AG08396 (cell line): Measurements from ENCODE around the gene DDX39A.
"Not testable (repeated sequence)": the region's sequence is repeated elsewhere in the genome, so short reads cannot be mapped to it uniquely, and the experiment has no call there.

ENCODE experiments used
- DNase-seq: peaks from one replicate; pipeline ENCODE4 v3.0.0; 2012; ENCODE audit warnings: low spot score, mixed read lengths

The DDX39A gene

GRCh38 chr19:14385492-14385891 is 33.6 kb downstream of the DDX39A start:
- DNase-seq, result no peak

DNA sequence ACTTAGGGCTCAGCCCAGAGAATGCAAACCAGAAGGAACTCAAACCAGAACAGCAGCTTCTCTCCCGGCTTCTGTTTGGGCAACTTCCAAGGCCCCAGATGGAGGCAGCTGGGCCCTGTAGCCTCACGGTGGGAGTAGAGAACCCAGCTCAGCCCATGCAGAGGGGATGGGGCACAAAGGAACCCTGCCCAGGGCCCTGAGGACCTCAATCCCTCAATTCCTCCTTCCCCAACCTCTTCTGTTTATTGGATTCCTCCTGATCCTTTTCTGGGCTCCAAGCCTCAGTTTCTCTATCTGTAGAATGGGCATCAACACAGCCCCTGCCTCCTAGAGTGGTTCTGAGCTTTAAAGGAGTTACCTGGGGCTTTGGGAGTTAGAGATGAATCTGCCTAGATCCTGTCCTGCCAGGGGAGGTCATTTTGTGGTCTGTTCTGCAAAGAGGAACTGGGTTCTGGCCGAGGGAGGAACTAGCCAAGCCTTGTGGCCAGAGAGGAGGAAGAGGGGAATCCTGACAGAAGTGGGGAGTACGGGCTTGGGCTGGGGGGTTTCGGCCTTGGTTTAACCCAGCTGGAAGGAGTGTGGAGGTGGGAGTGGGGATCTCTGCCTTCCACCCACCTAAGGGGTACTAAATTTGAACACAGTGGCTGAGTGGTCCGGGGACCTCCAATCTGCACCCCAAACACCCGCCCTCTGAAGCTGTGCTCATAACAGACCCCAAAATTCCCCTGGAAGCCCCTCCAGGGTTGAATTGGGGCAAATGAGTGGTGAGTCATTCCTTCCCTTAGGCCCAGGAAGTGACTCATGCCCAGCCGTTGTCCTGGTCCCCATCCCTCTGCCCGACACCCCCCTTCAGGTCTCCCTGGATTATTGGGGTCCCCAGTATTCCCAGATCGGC is 35.2 kb downstream of the DDX39A start:
- peak; percentile 83 for DNase-seq

- peak; percentile 52 for DNase-seq
These were observed 37.3 kb downstream of the DDX39A start for GRCh38 chr19:14381689-14382474.

DNA sequence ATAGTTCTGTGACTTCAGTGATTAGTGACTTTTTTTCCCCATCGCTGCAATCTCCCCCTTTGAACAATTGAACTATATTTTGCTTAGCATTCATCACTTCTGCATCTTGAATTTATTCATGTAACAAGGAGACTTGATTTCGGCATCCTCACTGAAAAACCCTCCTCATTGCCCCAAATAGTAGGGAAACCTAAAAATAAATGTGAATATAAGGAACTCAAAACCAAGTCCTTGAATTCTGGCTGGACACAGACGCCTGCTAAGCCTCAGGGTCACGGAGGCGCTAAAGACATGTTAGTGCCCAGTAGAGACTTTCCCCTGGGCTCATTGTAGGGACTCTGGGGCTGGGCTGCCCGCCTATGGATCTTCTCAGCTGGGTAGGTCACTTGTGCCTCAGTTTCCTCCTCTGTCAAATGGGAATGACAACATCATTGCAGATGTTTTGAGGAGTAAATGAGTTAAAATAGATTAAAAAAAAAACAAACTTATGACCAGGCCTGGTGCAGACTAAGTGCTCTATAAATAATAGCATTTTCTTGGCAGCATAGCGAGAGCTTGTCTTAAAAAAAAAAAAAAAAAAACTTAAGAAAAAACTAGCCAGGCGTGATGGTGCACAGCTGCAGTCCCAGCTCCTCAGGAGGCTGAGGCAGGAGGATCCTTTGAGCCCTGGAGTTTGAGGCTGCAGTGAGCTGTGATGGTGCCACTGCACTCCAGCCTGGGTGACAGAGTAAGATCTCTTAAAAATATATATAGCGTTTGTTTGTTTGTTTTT is 39.7 kb downstream of the DDX39A start:
- no peak for DNase-seq

GRCh38 chr19:14378890-14379289 is 40.3 kb downstream of the DDX39A start:
- no peak for DNase-seq

- DNase-seq, result no peak
These were observed 41.2 kb downstream of the DDX39A start for GRCh38 chr19:14377883-14378328.

GRCh38 chr19:14375582-14376291 is 43.4 kb downstream of the DDX39A start:
- DNase-seq, result peak; percentile 33

- DNase-seq, result no peak
These were observed 44.0 kb downstream of the DDX39A start for GRCh38 chr19:14375055-14375581.

DNA sequence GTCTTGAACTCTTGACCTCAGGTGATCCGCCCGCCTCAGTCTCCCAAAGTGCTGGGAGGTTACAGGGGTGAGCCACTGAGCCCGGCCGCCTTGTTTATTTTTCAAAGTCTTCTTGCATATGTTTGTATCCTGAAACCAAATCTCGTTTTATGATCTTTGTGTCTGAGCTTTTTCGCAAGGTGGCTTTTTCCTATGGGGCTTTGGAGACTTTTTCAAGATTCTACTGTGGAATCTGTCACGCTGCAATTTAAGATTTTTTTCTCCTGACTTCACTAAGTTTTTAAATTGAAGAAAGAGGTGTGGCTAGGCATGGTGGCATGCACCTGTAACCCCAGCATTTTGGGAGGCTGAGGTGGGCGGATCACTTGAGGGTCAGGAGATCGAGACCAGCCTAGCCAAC is 44.8 kb downstream of the DDX39A start:
- DNase-seq, result not testable (repeated sequence)

DNA sequence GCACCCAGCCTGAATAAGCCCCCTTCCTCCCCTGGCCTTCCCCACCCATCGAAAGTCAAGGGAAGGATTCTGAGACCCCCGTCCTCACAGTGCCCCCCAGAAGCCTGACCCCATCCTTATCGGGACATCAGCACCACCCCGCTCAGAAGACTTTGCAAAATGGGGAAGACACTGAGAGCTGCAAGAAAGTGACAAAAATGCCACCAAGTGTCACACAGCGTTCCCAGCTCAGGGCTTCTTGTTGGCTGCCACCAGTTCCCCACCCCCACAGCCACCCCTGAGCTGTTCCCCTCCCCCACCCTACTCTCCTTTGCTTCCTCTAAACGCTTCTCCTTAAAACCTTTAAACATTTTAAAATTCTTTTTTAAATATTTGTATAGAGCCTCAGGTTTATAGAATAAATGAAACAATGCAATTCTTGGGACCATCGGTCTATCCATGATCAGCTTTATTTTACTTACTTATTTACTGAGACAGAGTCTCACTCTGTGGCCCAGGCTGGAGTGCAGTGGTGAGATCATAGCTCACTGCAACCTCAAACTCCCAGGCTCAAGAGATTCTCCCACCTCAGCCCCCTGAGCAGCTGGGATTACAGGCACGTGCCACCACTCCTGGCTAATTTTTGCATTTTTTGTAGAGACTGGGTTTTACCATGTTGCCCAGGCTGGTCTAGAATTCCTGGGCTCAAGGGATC is 46.6 kb downstream of the DDX39A start:
- DNase-seq, result not testable (repeated sequence)

GRCh38 chr19:14371301-14371821 is 47.8 kb downstream of the DDX39A start:
- no peak for DNase-seq

DNA sequence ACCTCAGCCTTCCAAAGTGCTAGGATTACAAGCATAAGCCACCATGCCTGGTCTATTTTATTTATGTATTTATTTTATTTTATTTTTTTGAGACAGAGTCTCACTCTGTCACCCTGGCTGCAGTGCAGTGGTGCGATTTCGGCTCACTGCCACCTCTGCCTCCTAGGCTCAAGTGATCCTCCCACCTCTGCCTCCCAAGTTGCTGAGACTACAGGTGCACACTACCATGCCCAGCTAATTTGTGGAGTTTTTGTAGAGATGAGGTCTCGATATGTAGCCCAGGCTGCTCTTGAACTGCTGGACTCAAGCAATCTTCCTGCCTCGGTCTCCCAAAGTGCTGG is 48.2 kb downstream of the DDX39A start:
- no peak for DNase-seq

GRCh38 chr19:14370169-14370939 is 48.8 kb downstream of the DDX39A start:
- no peak for DNase-seq

- DNase-seq, result no peak
These were observed 49.6 kb downstream of the DDX39A start for GRCh38 chr19:14369399-14370168.

GRCh38 chr19:14368011-14368513 is 51.1 kb downstream of the DDX39A start:
- DNase-seq, result no peak

DNA sequence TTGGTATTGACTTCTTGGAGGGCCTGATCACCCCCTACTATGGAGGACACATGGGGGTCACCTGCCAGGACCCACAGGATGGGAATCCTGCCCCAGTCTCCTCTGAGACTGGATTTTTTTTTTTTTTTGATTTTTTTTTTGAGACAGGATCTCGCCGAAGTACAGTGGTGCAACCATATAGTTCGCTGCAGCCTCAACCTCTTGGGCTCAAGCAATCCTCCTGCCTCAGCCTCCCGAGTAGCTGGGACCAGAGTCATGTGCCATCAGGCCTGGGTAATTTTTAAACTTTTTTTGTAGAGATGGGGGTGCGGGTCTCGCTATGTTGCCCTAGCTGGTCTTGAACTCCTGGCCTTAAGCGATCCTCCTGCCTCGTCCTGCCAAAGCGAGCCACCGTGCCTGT is 52.1 kb downstream of the DDX39A start:
- no peak for DNase-seq

DNA sequence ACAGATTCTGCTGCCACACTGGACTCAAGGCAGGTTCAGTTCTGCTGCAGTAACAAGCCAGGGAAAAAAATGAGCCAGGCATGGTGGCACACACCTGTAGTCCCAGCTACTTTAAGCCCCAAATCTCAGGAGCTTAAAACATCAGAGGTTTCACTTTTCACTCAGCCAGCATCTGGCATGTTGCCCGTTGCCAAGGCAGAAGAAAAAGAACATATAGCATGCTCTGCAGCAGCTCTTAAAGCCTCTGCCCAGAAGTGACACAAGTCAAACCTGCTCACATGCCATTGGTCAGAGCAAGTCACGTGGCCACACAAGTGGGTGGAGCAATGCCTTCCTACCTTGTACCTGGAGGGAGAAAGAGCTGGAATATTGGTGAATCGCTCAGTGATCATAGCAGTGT is 52.6 kb downstream of the DDX39A start:
- DNase-seq, result peak; percentile 54

GRCh38 chr19:14364098-14364443 is 55.1 kb downstream of the DDX39A start:
- not testable (repeated sequence) for DNase-seq
